ENCODE results near the gene KIRREL1. TPM values are rescaled to one million over a fixed set of nuclear protein-coding genes. Genes with fewer than 3 reads are reported as not detected.
A peak's percentile ranks its signal among the peaks of the same experiment; 100 is the strongest.

KIRREL1 gene
- total RNA-seq, 6 experiments from 2014 or later: 1.1 to 4.9 (median 2.9) TPM

GRCh38 chr1:158104891-158105290 lies 111.4 kb downstream of the KIRREL1 start:
- H3K9me3 ChIP-seq: no peaks in the 10 kb centered on the region
- H3K4me3 ChIP-seq: no peak overlapping the region
- DNase-seq: no peak
- H3K4me1 ChIP-seq: no peaks in the 10 kb centered on the region
- TF ChIP-seq POLR2A (IDR thresholded peaks at IDR 0.05) (no peak), CTCF (IDR thresholded peaks at IDR 0.05) (no peak)
- H3K36me3 ChIP-seq: no peaks in the 10 kb centered on the region
- intact Hi-C loops (cut with DNase I): no loop called here
- no peaks in the 10 kb centered on the region for H3K27me3 ChIP-seq
- ATAC-seq: no peak
- H3K27ac ChIP-seq: no peak overlapping the region
- 43% methylated on average over 2 of the region's 2 CpGs for WGBS (ENCODE audit: insufficient coverage, low coverage, low lambda C conversion rate, missing lambda C conversion rate)

DNA sequence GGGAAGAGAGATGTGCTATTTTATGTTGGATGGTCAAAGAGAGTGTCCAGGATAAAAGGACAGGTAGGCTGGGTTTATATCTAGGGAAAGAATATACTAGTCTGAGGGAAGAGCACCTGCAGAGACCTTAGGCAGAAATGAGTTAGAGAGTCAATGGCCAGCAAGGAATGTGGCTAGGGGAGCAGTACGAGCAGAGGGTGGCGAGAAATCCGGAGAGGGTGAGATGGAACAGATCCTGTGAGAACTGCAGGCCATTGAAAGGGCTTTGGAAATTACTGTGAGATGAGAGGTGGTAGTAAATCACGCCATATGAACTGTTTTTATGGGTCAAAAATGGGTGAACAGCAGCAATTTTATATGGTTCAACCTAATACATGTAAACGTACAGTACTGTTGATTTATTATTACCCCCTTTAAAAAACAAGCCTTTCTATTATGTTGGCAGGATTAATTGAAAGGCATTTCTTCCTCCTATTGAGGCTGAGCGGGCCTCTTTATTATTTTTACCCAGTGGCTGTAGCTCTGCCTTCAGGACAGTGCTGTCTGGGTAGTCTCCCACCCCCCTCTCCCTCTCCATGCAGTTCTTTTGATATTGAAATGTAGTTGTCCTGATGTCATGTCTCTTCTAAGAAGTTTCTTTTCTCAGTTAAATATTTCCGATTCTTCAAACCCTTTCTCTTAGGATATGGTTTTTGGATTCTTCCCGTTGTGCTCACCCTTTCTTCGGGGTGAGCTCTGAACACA lies 112.1 kb downstream of the KIRREL1 start:
- H3K4me1 ChIP-seq: no peaks in the 10 kb centered on the region
- H3K9me3 ChIP-seq: no peaks in the 10 kb centered on the region
- intact Hi-C loops (cut with DNase I): no loop called here
- no peak overlapping the region for H3K4me3 ChIP-seq
- WGBS (ENCODE audit: insufficient coverage, low coverage, low lambda C conversion rate, missing lambda C conversion rate): 54% methylated on average over 9 of the region's 9 CpGs
- no peaks in the 10 kb centered on the region for H3K27me3 ChIP-seq
- ATAC-seq: no peak
- TF ChIP-seq CTCF (IDR thresholded peaks at IDR 0.05) (no peak), POLR2A (IDR thresholded peaks at IDR 0.05) (no peak)
- no peak for DNase-seq
- no peaks in the 10 kb centered on the region for H3K36me3 ChIP-seq
- no peak overlapping the region for H3K27ac ChIP-seq

GRCh38 chr1:158107916-158108315 lies 114.5 kb downstream of the KIRREL1 start:
- no peaks in the 10 kb centered on the region for H3K9me3 ChIP-seq
- H3K4me1 ChIP-seq: no peaks in the 10 kb centered on the region
- no peak overlapping the region for H3K4me3 ChIP-seq
- ATAC-seq (no peak), DNase-seq (no peak)
- intact Hi-C loops (cut with DNase I): no loop called here
- no peak overlapping the region for H3K27ac ChIP-seq
- TF ChIP-seq POLR2A (IDR thresholded peaks at IDR 0.05) (no peak), CTCF (IDR thresholded peaks at IDR 0.05) (no peak)
- H3K27me3 ChIP-seq: no peaks in the 10 kb centered on the region
- WGBS (ENCODE audit: insufficient coverage, low coverage, low lambda C conversion rate, missing lambda C conversion rate): 60% methylated on average over 2 of the region's 2 CpGs
- H3K36me3 ChIP-seq: no peaks in the 10 kb centered on the region

- Histone ChIP-seq H3K9me3 (no peaks in the 10 kb centered on the region), H3K27me3 (no peaks in the 10 kb centered on the region), H3K4me3 (peak overlapping the region; percentile 23 to 38 (median 31)), H3K36me3 (no peaks in the 10 kb centered on the region), H3K27ac (no peak overlapping the region), H3K4me1 (peaks cover 0 to 4% (median 0%) of the 10 kb centered on the region in 4 donors)
- peak; percentile 44 to 56 (median 52) for ATAC-seq
- DNase-seq: no peak
- 10% methylated on average over 24 of the region's 58 CpGs for WGBS (ENCODE audit: insufficient coverage, low coverage, low lambda C conversion rate, missing lambda C conversion rate)
- TF ChIP-seq POLR2A (IDR thresholded peaks at IDR 0.05) (no peak), CTCF (IDR thresholded peaks at IDR 0.05) (peak; percentile 17 to 43 (median 33))
- intact Hi-C loops (cut with DNase I): loop anchor here in 1 of 2 donors (10.0 kb wide), 2 partner anchors 118 to 148 kb away; partner anchors contain the start of gene KIRREL1
These were observed 119.7 kb downstream of the KIRREL1 start for GRCh38 chr1:158112994-158113758.
